Hematopoietic multipotent progenitor cell treated with erythropoietin and hydrocortisone succinate and interleukin-3 and kit ligand, for 15 days (in vitro differentiated cells): Measurements from ENCODE around the gene CTNNB1.

ENCODE experiments used
- DNase-seq: peaks from one replicate; pipeline ENCODE4 v3.0.0-alpha.2; 2015; ENCODE audit warnings: low spot score

The CTNNB1 gene

GRCh38 chr3:41192885-41193284 is 6.4 kb upstream of the CTNNB1 start:
- no peak for DNase-seq

- no peak for DNase-seq
These were observed 5.3 kb upstream of the CTNNB1 start for GRCh38 chr3:41193794-41194539.

GRCh38 chr3:41194701-41195100 is 4.6 kb upstream of the CTNNB1 start:
- no peak for DNase-seq

- DNase-seq, result no peak
These were observed 3.4 kb upstream of the CTNNB1 start for GRCh38 chr3:41195946-41196345.

GRCh38 chr3:41196499-41197410 is 2.5 kb upstream of the CTNNB1 start:
- no peak for DNase-seq

- no peak for DNase-seq
These were observed 1.3 kb upstream of the CTNNB1 start for GRCh38 chr3:41198046-41198445.

GRCh38 chr3:41198526-41198925 is 779 bp upstream of the CTNNB1 start:
- no peak for DNase-seq

GRCh38 chr3:41199866-41200668 is 762 bp downstream of the CTNNB1 start:
- peak; percentile 34 for DNase-seq

GRCh38 chr3:41200669-41201021 is 1.3 kb downstream of the CTNNB1 start:
- peak; percentile 27 for DNase-seq

GRCh38 chr3:41202075-41202833 is 2.9 kb downstream of the CTNNB1 start:
- DNase-seq, result no peak

GRCh38 chr3:41202834-41203345 is 3.6 kb downstream of the CTNNB1 start:
- DNase-seq, result peak; percentile 27

- no peak for DNase-seq
These were observed 5.1 kb downstream of the CTNNB1 start for GRCh38 chr3:41204369-41204768.

GRCh38 chr3:41205591-41205990 is 6.3 kb downstream of the CTNNB1 start:
- DNase-seq, result no peak

- DNase-seq, result no peak
These were observed 8.1 kb downstream of the CTNNB1 start for GRCh38 chr3:41207355-41207754.

- no peak for DNase-seq
These were observed 9.4 kb downstream of the CTNNB1 start for GRCh38 chr3:41208507-41209220.

- DNase-seq, result no peak
These were observed 10.3 kb downstream of the CTNNB1 start for GRCh38 chr3:41209646-41210045.

GRCh38 chr3:41210966-41211365 is 11.7 kb downstream of the CTNNB1 start:
- no peak for DNase-seq

- no peak for DNase-seq
These were observed 12.8 kb downstream of the CTNNB1 start for GRCh38 chr3:41212088-41212487.

- DNase-seq, result no peak
These were observed 14.3 kb downstream of the CTNNB1 start for GRCh38 chr3:41213588-41213987.

- DNase-seq, result no peak
These were observed 17.1 kb downstream of the CTNNB1 start for GRCh38 chr3:41216422-41216821.

GRCh38 chr3:41216993-41217392 is 17.7 kb downstream of the CTNNB1 start:
- no peak for DNase-seq
